RWPE2 (cell line): ENCODE results near the gene ADAM30.

Experiments used
- ATAC-seq: fragments of 200-7000 bp; cut with Tn5 transposase; 3 replicates; pipeline ENCODE4 v1.9.1; 2021; ENCODE audit warnings: low read depth
- DNase-seq: peaks from one replicate; pipeline ENCODE4 v3.0.0-alpha.2; 2020; ENCODE audit warnings: low spot score
- H3K27ac ChIP-seq: fragments of 450-650 bp; 2 replicates; pipeline ENCODE4 v1.5.1; 2017; ENCODE audit warnings: mild to moderate bottlenecking; ENCODE audit not compliant: poor library complexity, severe bottlenecking
- H3K27me3 ChIP-seq: fragments of 250-450 bp; sonication (Bioruptor Pico); 2 replicates; pipeline ENCODE4 v1.5.1; 2021; ENCODE audit warnings: mild to moderate bottlenecking, moderate library complexity; ENCODE audit not compliant: insufficient read depth, poor library complexity, severe bottlenecking
- H3K36me3 ChIP-seq: fragments of 250-450 bp; sonication (Bioruptor Pico); 2 replicates; pipeline ENCODE4 v1.5.1; 2020; ENCODE audit warnings: low read depth, mild to moderate bottlenecking, moderate library complexity
- H3K4me1 ChIP-seq: fragments of 250-450 bp; sonication (Bioruptor Pico); 2 replicates; pipeline ENCODE4 v1.5.1; 2021; ENCODE audit warnings: mild to moderate bottlenecking, moderate library complexity; ENCODE audit not compliant: insufficient read depth, poor library complexity, severe bottlenecking
- H3K4me3 ChIP-seq: fragments of 250-450 bp; sonication (Bioruptor Pico); 2 replicates; pipeline ENCODE4 v1.5.1; 2021; ENCODE audit warnings: mild to moderate bottlenecking, moderate library complexity; ENCODE audit not compliant: severe bottlenecking
- H3K9me3 ChIP-seq: fragments of 250-450 bp; sonication (Bioruptor Pico); 2 replicates; pipeline ENCODE4 v1.5.1; 2021; ENCODE audit warnings: mild to moderate bottlenecking, moderate library complexity; ENCODE audit not compliant: severe bottlenecking
- TF ChIP-seq, protein P1 (sequence below): fragments of 450-650 bp; IDR thresholded peaks from one replicate; pipeline ENCODE4 v1.5.1; 2017; ENCODE audit warnings: mild to moderate bottlenecking, moderate library complexity; ENCODE audit not compliant: poor library complexity, severe bottlenecking

Gene ADAM30

DNA sequence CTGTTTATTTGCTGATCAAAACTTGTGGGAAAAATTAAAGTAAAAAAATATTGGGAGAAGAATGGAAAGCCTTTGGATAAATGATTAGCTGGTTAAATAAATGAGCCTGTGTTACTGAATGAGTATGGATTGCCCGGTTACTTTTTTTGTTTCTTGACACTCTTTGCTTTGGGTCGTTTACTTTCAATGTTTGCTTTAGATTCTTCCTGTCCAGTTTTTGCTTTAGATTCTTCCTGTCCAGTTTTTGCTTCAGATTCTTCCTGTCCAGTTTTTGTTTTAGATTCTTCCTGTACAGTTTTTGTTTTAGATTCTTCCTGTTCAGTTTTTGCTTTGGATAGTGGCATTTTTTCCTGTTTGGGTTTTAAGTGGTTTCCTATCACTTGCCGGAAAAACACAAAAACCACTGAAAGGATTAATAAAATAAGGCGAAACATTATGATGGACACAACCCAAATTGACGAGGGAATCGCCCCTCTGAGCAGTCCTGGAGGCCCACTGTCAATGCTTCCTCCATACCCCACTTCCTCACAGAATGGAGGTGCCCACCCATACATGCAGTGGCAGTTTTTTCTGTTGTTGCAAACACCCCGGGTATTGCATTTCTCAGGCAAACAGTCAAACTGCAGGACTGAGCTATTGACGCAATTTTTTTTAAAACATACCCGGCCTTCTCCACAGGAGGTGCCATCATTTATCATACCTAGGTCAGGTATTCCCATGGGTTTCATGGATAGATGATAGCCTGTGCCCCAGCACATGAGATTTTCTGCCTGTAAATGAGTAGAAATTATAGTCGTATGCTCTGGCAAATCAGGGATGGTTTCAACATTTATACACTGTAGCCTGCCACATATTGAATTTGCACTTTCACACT, 2.3 kb downstream of the ADAM30 start:
- DNase-seq (no peak), ATAC-seq (no peak)
- H3K36me3 ChIP-seq = no peaks in the 10 kb centered on the region
- no peak overlapping the region for H3K27ac ChIP-seq
- TF ChIP-seq, protein P1, sequence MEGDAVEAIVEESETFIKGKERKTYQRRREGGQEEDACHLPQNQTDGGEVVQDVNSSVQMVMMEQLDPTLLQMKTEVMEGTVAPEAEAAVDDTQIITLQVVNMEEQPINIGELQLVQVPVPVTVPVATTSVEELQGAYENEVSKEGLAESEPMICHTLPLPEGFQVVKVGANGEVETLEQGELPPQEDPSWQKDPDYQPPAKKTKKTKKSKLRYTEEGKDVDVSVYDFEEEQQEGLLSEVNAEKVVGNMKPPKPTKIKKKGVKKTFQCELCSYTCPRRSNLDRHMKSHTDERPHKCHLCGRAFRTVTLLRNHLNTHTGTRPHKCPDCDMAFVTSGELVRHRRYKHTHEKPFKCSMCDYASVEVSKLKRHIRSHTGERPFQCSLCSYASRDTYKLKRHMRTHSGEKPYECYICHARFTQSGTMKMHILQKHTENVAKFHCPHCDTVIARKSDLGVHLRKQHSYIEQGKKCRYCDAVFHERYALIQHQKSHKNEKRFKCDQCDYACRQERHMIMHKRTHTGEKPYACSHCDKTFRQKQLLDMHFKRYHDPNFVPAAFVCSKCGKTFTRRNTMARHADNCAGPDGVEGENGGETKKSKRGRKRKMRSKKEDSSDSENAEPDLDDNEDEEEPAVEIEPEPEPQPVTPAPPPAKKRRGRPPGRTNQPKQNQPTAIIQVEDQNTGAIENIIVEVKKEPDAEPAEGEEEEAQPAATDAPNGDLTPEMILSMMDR = no peak
- no peaks in the 10 kb centered on the region for H3K4me1 ChIP-seq
- H3K27me3 ChIP-seq = no peaks in the 10 kb centered on the region
- H3K4me3 ChIP-seq = no peak overlapping the region
- no peaks in the 10 kb centered on the region for H3K9me3 ChIP-seq

DNA sequence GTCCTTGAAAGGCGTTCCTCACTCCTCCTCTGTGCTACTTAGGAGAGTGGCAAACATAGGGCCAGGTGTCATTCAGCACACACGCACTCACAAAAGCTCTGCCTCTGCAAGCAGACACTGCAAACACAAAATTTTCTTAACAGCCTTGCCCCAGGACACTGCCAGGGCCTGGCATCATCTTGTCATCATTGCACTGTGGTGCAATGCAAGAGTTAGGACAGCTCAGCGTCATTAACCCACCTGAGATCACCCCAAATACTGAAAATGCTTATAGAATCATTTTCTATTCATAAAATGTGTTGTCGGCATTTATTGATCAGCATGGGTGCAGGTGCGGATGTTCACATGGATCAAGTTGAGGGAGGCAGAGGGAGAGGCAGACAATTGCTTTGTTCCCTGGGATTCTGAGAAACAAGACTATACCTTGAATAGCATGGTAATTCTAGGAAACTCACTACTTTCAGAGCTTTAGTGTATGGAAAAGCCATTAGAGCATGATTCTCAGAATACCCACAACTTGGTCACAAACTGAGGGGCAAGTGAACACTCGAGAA, 3.0 kb downstream of the ADAM30 start:
- ATAC-seq (no peak), DNase-seq (no peak)
- no peak overlapping the region for H3K27ac ChIP-seq
- no peaks in the 10 kb centered on the region for H3K27me3 ChIP-seq
- H3K9me3 ChIP-seq = no peaks in the 10 kb centered on the region
- no peak overlapping the region for H3K4me3 ChIP-seq
- no peaks in the 10 kb centered on the region for H3K36me3 ChIP-seq
- TF ChIP-seq, protein P1 = no peak
- H3K4me1 ChIP-seq = no peaks in the 10 kb centered on the region

DNA sequence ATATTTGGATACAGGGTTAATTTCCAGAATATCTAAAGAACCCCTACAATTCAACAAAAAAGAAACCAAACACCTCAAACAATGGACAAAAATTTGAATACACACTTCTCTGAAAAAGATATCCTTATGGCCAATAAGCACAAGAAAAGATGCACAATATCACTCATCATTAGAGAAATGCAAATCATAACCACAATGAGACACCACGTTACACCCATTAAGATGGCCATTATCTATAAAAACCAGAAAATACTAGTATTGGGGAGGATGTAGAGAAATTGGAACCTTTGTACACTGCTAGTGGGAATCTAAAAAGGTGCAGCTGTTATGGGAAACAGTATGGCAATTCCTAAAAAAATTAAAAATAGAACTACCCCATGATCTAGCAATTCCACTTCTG, 4.9 kb downstream of the ADAM30 start:
- Histone ChIP-seq H3K4me1 (no peaks in the 10 kb centered on the region), H3K4me3 (no peak overlapping the region), H3K27me3 (no peaks in the 10 kb centered on the region), H3K27ac (no peak overlapping the region), H3K9me3 (no peaks in the 10 kb centered on the region), H3K36me3 (no peaks in the 10 kb centered on the region)
- no peak for DNase-seq
- TF ChIP-seq, protein P1 = no peak
- ATAC-seq = no peak

DNA sequence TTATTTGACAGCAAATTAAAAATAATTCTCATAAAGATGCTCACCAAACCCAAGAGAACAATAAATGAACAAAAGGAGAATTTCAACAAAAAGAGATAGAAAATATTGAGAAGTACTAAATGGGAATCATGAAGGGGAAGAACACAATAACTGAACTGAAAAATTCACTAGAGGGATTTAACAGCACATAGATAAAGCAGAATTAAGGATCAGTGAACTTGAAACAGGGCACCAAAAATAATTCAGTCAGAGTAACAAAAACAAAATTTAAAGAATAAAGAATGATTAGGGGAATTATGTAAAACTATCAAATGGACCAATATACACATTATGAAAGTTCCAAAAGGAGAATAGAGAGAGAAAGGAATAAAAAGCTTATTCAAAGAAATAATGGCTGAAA, 7.8 kb downstream of the ADAM30 start:
- Histone ChIP-seq H3K4me3 (no peak overlapping the region), H3K4me1 (no peaks in the 10 kb centered on the region), H3K27ac (no peak overlapping the region), H3K36me3 (no peaks in the 10 kb centered on the region), H3K27me3 (no peaks in the 10 kb centered on the region), H3K9me3 (no peaks in the 10 kb centered on the region)
- ATAC-seq = no peak
- TF ChIP-seq, protein P1 = no peak
- DNase-seq = no peak

DNA sequence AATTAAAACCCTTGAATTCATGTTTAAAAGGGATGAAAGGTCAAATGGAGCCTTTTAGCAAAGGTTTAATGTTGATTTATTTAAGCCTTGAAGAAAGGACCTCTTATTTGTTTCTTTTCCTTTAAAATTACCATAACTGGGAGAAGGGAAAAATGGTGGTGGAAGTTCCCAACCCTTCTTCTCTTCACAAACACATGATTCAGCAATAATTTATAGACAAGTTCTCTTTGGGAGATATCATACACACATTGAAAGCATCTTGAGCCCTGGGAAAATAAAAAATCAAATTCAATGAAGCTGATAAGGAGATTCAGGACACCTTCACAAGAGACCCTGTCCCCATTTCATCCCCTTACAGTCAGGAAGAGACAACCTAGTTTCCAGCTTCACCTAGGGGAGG, 8.9 kb downstream of the ADAM30 start:
- Histone ChIP-seq H3K27me3 (no peaks in the 10 kb centered on the region), H3K4me1 (no peaks in the 10 kb centered on the region), H3K9me3 (no peaks in the 10 kb centered on the region), H3K36me3 (no peaks in the 10 kb centered on the region), H3K27ac (no peak overlapping the region), H3K4me3 (no peak overlapping the region)
- DNase-seq (no peak), ATAC-seq (no peak)
- TF ChIP-seq, protein P1 = no peak
